Endothelial cell of umbilical vein (primary cell): Measurements from ENCODE around the gene TET1. TPM values are rescaled to one million over a fixed set of nuclear protein-coding genes. Genes with fewer than 3 reads are reported as not detected.

Source experiments
- BruUV-seq: library from RNA; stranded (reverse); fragments of 400-500 nt; replicated peaks from 2 replicates; lab custom pipeline; 2021; lab: Mats Ljungman, UMichigan
- CTCF ChIA-PET: fragments of 300-600, 350-600 bp; sonication (Branson Sonifier 250); formaldehyde crosslinking; loops from one replicate; lab custom pipeline; 2021; ENCODE audit warnings: antibody characterized with exemption, inconsistent platforms; lab: Charles Lee
- POLR2A ChIA-PET: fragments of 300-600, 350-600 bp; sonication (Branson Sonifier 250); formaldehyde crosslinking; loops from one replicate; lab custom pipeline; 2021; ENCODE audit warnings: antibody characterized with exemption, inconsistent platforms; lab: Charles Lee
- DNase-seq: peaks from one replicate; pipeline ENCODE4 v3.0.0-alpha.2; 2011; ENCODE audit warnings: low read depth, low spot score
- FAIRE-seq: peaks from 2 replicates; lab custom pipeline; 2011; peaks lifted over from hg19 to GRCh38; lab: Jason Lieb, UNC
- H2AFZ ChIP-seq: 2 replicates; pipeline ENCODE4 v1.6.0; 2012; ENCODE audit warnings: low read depth, low read length, control low read depth, inconsistent platforms
- H3K27ac ChIP-seq: 2 replicates; pipeline ENCODE4 v1.5.1; 2011; ENCODE audit warnings: low read depth, mild to moderate bottlenecking, control low read depth, low read length, moderate library complexity; ENCODE audit not compliant: insufficient read depth
- H3K27me3 ChIP-seq, 2 experiments: 2 replicates each; pipeline versions ENCODE4 v1.6.0 to v1.6.1; 2011; ENCODE audit warnings: low read length in 2 of 2, mixed read lengths in 1 of 2; ENCODE audit not compliant: control insufficient read depth in 2 of 2, insufficient read depth in 2 of 2
- H3K36me3 ChIP-seq, 2 experiments: 2 replicates in 1 of 2; 3 replicates in 1 of 2; pipeline ENCODE4 v1.5.1; 2011; ENCODE audit warnings: low read length in 2 of 2, mild to moderate bottlenecking in 1 of 2, moderate library complexity in 1 of 2; ENCODE audit not compliant: control insufficient read depth in 2 of 2, insufficient read depth in 2 of 2; ENCODE audit errors: extremely low read depth in 1 of 2
- H3K4me1 ChIP-seq: 3 replicates; pipeline ENCODE4 v1.5.1; 2011; ENCODE audit warnings: mild to moderate bottlenecking, low read length; ENCODE audit not compliant: control insufficient read depth, insufficient read depth; ENCODE audit errors: extremely low read depth
- H3K4me2 ChIP-seq: 2 replicates; pipeline ENCODE4 v1.6.1; 2011; ENCODE audit warnings: low read length, control low read depth, mixed read lengths; ENCODE audit not compliant: insufficient read depth
- H3K4me3 ChIP-seq, 3 experiments: fragments of 200-600 bp in 1 of 3; sonication (generic), shearing (Covaris generic) in 1 of 3; replicated peaks in 1 of 3; 2 replicates each; pipeline ENCODE4 v1.5.1; 2011 to 2016; ENCODE audit warnings: control low read depth in 3 of 3, low read length in 3 of 3, mild to moderate bottlenecking in 2 of 3, inconsistent platforms in 1 of 3, low read depth in 1 of 3, moderate library complexity in 1 of 3; ENCODE audit not compliant: insufficient read depth in 1 of 3
- H3K79me2 ChIP-seq: 2 replicates; pipeline ENCODE4 v1.6.0; 2012; ENCODE audit warnings: low read length, inconsistent platforms; ENCODE audit not compliant: control insufficient read depth, insufficient read depth
- H3K9ac ChIP-seq: replicated peaks from 2 replicates; pipeline ENCODE3; 2011; ENCODE audit warnings: low read length, control low read depth; ENCODE audit not compliant: insufficient read depth; ENCODE audit errors: extremely low read depth
- H3K9me1 ChIP-seq: replicated peaks from 3 replicates; pipeline ENCODE4 v1.6.0; 2011; ENCODE audit warnings: mild to moderate bottlenecking, low read length; ENCODE audit not compliant: control insufficient read depth, insufficient read depth; ENCODE audit errors: extremely low read depth
- H3K9me3 ChIP-seq: replicated peaks from 2 replicates; pipeline ENCODE4 v1.5.1; 2012; ENCODE audit warnings: low read length, inconsistent platforms; ENCODE audit not compliant: control insufficient read depth, insufficient read depth
- H4K20me1 ChIP-seq: replicated peaks from 2 replicates; pipeline ENCODE3; 2011; ENCODE audit warnings: mild to moderate bottlenecking, low read length; ENCODE audit not compliant: control insufficient read depth, insufficient read depth; ENCODE audit errors: extremely low read depth
- CTCF ChIP-seq, 2 donors: IDR thresholded peaks; 1 replicate in 1 of 2; 2 replicates in 1 of 2; pipeline ENCODE4 v1.5.1; 2011; ENCODE audit warnings: low read length in 2 of 2, mild to moderate bottlenecking in 2 of 2, moderate library complexity in 2 of 2, control low read depth in 1 of 2, inconsistent platforms in 1 of 2, low read depth in 1 of 2; ENCODE audit not compliant: insufficient read depth in 1 of 2; ENCODE audit errors: extremely low read depth in 1 of 2
- EZH2 ChIP-seq: IDR thresholded peaks from 2 replicates; pipeline ENCODE4 v1.6.1; 2012; ENCODE audit warnings: borderline replicate concordance, low read depth, mild to moderate bottlenecking, moderate library complexity, low read length, inconsistent platforms; ENCODE audit not compliant: severe bottlenecking
- FOS ChIP-seq: IDR thresholded peaks from 2 replicates; pipeline ENCODE4 v1.6.1; 2011; ENCODE audit warnings: mild to moderate bottlenecking, low read length, moderate library complexity, borderline replicate concordance; ENCODE audit not compliant: insufficient read depth
- GATA2 ChIP-seq: IDR thresholded peaks from 2 replicates; pipeline ENCODE4 v1.7.0; 2011; ENCODE audit warnings: low read depth, mild to moderate bottlenecking, moderate library complexity, mixed read lengths, low read length; ENCODE audit not compliant: insufficient read length, insufficient read depth
- JUN ChIP-seq: IDR thresholded peaks from 2 replicates; pipeline ENCODE4 v1.6.1; 2011; ENCODE audit warnings: borderline replicate concordance, low read depth; ENCODE audit not compliant: insufficient read length, insufficient read depth
- MAX ChIP-seq: IDR thresholded peaks from 2 replicates; pipeline ENCODE4 v1.6.1; 2011; ENCODE audit not compliant: insufficient read depth, insufficient read length
- MYC ChIP-seq: IDR thresholded peaks from one replicate; pipeline ENCODE4 v1.6.1; 2011; ENCODE audit warnings: mild to moderate bottlenecking, low read depth, low read length
- POLR2A ChIP-seq: IDR thresholded peaks from 2 replicates; pipeline ENCODE4 v1.6.1; 2012; ENCODE audit warnings: low read depth, mild to moderate bottlenecking, control low read depth, low read length
- POLR2AphosphoS5 ChIP-seq: IDR thresholded peaks from 2 replicates; pipeline ENCODE4 v1.6.1; 2012; ENCODE audit warnings: low read depth, mild to moderate bottlenecking, control low read depth, low read length, moderate library complexity; ENCODE audit not compliant: insufficient read depth
- dilution Hi-C: fragments of 300-500 bp; cut with MboI; formaldehyde crosslinking; loops from one replicate; pipeline ENCODE4 v1.15.0; 2019; ENCODE audit warnings: low sequenced_read_pairs; ENCODE audit not compliant: extremely low pct_ligation_motif_present
- intact Hi-C: fragments of 100-400 bp; cut with micrococcal nuclease; formaldehyde crosslinking; loops from one replicate; pipeline ENCODE4 v1.10.0; 2022
- polyA plus RNA-seq, 4 experiments: library from polyadenylated mRNA; depleted of rRNA in 3 of 4; stranded (reverse) in 3 of 4; unstranded in 1 of 4; fragments of >200 nt; gene quantifications; 2 replicates each; pipeline versions ENCODE4 v1.2.1 to v1.2.3, GENCODE V29; 2011 to 2012; ENCODE audit warnings: missing spikeins in 1 of 4
- total RNA-seq: library from RNA; stranded (reverse); gene quantifications from 2 replicates; pipeline ENCODE4 v1.2.3, GENCODE V29; 2021

TET1 gene
- total and polyA plus RNA-seq, 2 donors (not counting 3 experiments of a cell fraction or from before 2014, with no cell fraction given): 0.23 to 1.5 TPM

GRCh38 chr10:68594405-68594804 lies 34.3 kb downstream of the TET1 start:
- POLR2A ChIA-PET: interaction anchor here (0.7 kb wide), 1 partner anchor 127 kb away, joined by 5 read pairs; no protein-coding TSS in a partner anchor
- H3K4me3 ChIP-seq: no peak overlapping the region
- BruUV-seq: no TSS peak
- H4K20me1 ChIP-seq: no peaks in the 10 kb centered on the region
- intact Hi-C loops (no loop called here), dilution Hi-C loops (no loop called here)
- no peak for FAIRE-seq
- H3K4me1 ChIP-seq: no peaks in the 10 kb centered on the region
- no peak for DNase-seq
- no peaks in the 10 kb centered on the region for H3K27me3 ChIP-seq
- no peaks in the 10 kb centered on the region for H3K79me2 ChIP-seq
- H3K9me3 ChIP-seq: no peaks in the 10 kb centered on the region
- H3K9ac ChIP-seq: no peak overlapping the region
- no peaks in the 10 kb centered on the region for H3K9me1 ChIP-seq
- no peaks in the 10 kb centered on the region for H3K36me3 ChIP-seq
- no peak overlapping the region for H3K27ac ChIP-seq
- CTCF ChIA-PET: interaction anchor here (1.2 kb wide), 1 partner anchor 34 kb away, joined by 4 read pairs; the partner anchor contains the start of gene TET1
- peak overlapping the region; percentile 20 for H2AFZ ChIP-seq
- TF ChIP-seq FOS (no peak), POLR2AphosphoS5 (no peak), JUN (no peak), GATA2 (no peak), MAX (no peak), MYC (no peak), POLR2A (no peak), EZH2 (no peak), CTCF (IDR thresholded peaks at IDR 0.05; ENCODE audit: extremely low read depth in 1 of 2, insufficient read depth in 1 of 2, low read depth in 1 of 2, low read length in 2 of 2) (no peak)
- no peak overlapping the region for H3K4me2 ChIP-seq
